Measurements from ENCODE around the gene FADS3. TPM values are rescaled to one million over a fixed set of nuclear protein-coding genes. Genes with fewer than 3 reads are reported as not detected.

FADS3 gene
- total RNA-seq, 1 experiment from 2014 or later: 65.8 TPM

DNA sequence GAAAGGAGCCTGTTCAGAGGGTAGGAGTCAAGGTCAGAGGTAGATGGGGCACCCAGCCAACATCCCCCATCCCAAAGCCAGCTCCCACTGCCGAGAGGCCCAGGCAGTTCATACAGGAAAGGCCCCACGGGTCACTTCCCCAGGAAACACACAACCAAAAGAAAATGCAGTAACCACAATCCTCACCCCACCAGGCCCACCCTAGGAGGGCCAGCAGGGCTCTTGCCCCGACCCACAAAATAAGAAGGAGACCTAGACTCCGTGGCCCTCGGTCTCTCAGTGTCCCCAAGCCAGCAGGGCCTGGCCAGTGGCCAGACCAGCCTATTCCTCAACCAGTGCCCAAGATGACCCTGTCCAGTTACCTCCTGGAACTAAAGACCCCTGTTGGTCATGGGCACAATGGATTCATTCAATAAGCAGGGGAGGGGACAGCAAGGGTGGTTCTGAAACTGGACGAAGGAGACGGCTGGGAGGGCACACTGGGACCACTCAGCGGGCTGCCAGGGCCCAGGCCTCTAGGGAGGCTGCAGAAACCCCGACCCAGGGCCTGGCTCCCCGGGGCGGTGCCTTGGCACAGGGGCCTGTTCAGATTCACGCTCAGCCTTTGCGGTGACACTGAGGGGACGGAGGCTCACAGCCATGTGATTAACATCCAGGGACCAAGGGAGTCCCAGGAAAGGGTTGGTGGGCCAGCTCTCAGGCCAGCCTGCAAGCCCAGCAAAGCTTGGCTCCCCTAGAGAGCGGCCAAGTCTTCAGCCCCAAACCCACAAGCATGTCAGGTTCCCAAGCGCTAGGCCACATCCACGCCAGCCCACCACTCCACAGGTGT is 20.6 kb upstream of the FADS3 start:
- intact Hi-C loops (cut with micrococcal nuclease): no loop called here
- BruUV-seq (replicated peaks): no TSS peak

DNA sequence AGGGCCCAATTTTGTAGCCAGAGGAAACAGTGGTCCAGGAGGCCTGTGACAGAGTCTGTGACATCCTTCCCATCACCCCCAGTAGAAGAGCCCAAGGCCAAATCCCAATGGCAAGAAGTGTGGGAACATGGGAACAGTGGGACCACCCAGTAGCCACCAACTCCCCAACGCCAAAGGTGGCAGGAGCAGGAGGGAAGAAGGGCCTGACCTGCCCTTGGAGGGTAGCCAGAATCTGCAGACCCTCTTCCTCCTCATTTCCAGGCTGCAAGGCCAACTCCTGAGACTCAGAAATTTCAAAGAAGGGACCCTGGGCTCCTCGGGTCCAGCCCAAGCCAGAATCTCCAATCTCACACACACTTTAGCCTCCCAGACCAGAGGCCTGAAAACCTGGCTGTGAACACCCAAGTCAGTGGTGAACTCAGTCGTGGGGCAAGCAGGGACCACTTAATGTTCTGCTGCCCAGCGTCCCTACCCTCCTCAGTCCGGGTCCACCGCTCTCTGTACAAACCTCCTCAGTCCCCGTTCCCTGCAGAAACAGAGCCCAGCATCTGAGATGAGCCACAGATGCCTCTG is 19.9 kb upstream of the FADS3 start:
- Histone ChIP-seq H3K4me1 (ENCODE audit: control insufficient read depth in 1 of 2, insufficient read depth in 2 of 2, low read length in 2 of 2) (peaks cover 0 to 2% of the 10 kb centered on the region in 2 experiments; a peak in 2 of 4 replicates), H3K4me3 (replicated peaks in 1 of 2; ENCODE audit: low read depth in 1 of 2, low read length in 2 of 2) (no peak overlapping the region), H3K27ac (ENCODE audit: low read depth, low read length) (no peak overlapping the region), H3K9me3 (ENCODE audit: control insufficient read depth in 1 of 2, insufficient read depth in 1 of 2, low read depth in 1 of 2, low read length in 2 of 2) (no peaks in the 10 kb centered on the region), H4K20me1 (ENCODE audit: insufficient read depth) (no peaks in the 10 kb centered on the region), H3K79me2 (ENCODE audit: insufficient read depth, low read length) (no peaks in the 10 kb centered on the region), H3K27me3 (ENCODE audit: insufficient read depth, low read length) (no peaks in the 10 kb centered on the region), H3K36me3 (ENCODE audit: control insufficient read depth in 1 of 2, insufficient read depth in 2 of 2, low read length in 2 of 2) (no peaks in the 10 kb centered on the region), H2AFZ (ENCODE audit: low read depth, low read length, poor library complexity, severe bottlenecking) (no peak overlapping the region), H3K9ac (ENCODE audit: low read length) (no peak overlapping the region), H3K9me2 (ENCODE audit: insufficient read depth) (no peaks in the 10 kb centered on the region), H3K4me2 (ENCODE audit: low read length) (no peak overlapping the region)
- ATAC-seq (no peak), DNase-seq (ENCODE audit: low read depth, low spot score) (no peak)
- BruUV-seq (replicated peaks): no TSS peak
- POLR2A ChIA-PET: no interaction called here
- RAD21 ChIA-PET (ENCODE audit: low non-redundant PET in 1 of 2, low total read pairs in 2 of 2, uncharacterized antibody in 2 of 2, unreplicated experiment in 2 of 2): no interaction called here
- CTCF ChIA-PET: no interaction called here
- intact Hi-C loops (cut with micrococcal nuclease): no loop called here
- no peak for TF ChIP-seq ZNF274 (IDR thresholded peaks at IDR 0.05; ENCODE audit: low read depth, low read length)
- TF ChIP-seq, protein P1, sequence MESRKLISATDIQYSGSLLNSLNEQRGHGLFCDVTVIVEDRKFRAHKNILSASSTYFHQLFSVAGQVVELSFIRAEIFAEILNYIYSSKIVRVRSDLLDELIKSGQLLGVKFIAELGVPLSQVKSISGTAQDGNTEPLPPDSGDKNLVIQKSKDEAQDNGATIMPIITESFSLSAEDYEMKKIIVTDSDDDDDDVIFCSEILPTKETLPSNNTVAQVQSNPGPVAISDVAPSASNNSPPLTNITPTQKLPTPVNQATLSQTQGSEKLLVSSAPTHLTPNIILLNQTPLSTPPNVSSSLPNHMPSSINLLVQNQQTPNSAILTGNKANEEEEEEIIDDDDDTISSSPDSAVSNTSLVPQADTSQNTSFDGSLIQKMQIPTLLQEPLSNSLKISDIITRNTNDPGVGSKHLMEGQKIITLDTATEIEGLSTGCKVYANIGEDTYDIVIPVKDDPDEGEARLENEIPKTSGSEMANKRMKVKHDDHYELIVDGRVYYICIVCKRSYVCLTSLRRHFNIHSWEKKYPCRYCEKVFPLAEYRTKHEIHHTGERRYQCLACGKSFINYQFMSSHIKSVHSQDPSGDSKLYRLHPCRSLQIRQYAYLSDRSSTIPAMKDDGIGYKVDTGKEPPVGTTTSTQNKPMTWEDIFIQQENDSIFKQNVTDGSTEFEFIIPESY (IDR thresholded peaks at IDR 0.05; ENCODE audit: extremely low read depth, insufficient replicate concordance, low read length): no peak
- TF ChIP-seq SIN3A (IDR thresholded peaks at IDR 0.05; ENCODE audit: low read depth): no peak
- no peak for TF ChIP-seq JUND (IDR thresholded peaks at IDR 0.05)
- TF ChIP-seq, protein P2, sequence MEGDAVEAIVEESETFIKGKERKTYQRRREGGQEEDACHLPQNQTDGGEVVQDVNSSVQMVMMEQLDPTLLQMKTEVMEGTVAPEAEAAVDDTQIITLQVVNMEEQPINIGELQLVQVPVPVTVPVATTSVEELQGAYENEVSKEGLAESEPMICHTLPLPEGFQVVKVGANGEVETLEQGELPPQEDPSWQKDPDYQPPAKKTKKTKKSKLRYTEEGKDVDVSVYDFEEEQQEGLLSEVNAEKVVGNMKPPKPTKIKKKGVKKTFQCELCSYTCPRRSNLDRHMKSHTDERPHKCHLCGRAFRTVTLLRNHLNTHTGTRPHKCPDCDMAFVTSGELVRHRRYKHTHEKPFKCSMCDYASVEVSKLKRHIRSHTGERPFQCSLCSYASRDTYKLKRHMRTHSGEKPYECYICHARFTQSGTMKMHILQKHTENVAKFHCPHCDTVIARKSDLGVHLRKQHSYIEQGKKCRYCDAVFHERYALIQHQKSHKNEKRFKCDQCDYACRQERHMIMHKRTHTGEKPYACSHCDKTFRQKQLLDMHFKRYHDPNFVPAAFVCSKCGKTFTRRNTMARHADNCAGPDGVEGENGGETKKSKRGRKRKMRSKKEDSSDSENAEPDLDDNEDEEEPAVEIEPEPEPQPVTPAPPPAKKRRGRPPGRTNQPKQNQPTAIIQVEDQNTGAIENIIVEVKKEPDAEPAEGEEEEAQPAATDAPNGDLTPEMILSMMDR (IDR thresholded peaks at IDR 0.05 in 2 of 3, conservative IDR thresholded peaks at IDR 0.05 in 1 of 3; ENCODE audit: borderline replicate concordance in 1 of 3, insufficient read depth in 1 of 3, low read depth in 2 of 3, low read length in 2 of 3): no peak
- no peak for TF ChIP-seq RAD21 (IDR thresholded peaks at IDR 0.05; ENCODE audit: low read depth)
- no peak for TF ChIP-seq POLR2AphosphoS5 (IDR thresholded peaks at IDR 0.05; ENCODE audit: low read depth, low read length)
- no peak for TF ChIP-seq EGR1 (IDR thresholded peaks at IDR 0.05; ENCODE audit: low read depth)
- TF ChIP-seq, protein P3, sequence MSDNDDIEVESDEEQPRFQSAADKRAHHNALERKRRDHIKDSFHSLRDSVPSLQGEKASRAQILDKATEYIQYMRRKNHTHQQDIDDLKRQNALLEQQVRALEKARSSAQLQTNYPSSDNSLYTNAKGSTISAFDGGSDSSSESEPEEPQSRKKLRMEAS (IDR thresholded peaks at IDR 0.05): no peak
- no peak for TF ChIP-seq FOSL1 (IDR thresholded peaks at IDR 0.05; ENCODE audit: low read depth)
- no peak for TF ChIP-seq POLR2A (IDR thresholded peaks at IDR 0.05; ENCODE audit: borderline replicate concordance, extremely low read depth, insufficient read depth, insufficient read length)
- no peak for TF ChIP-seq YY1 (IDR thresholded peaks at IDR 0.05; ENCODE audit: extremely low read depth, insufficient replicate concordance, low read depth, low read length)
- no peak for TF ChIP-seq CEBPB (IDR thresholded peaks at IDR 0.05; ENCODE audit: low read depth)

More for the DNA sequence above, 20.6 kb upstream of the FADS3 start:
- Histone ChIP-seq H3K4me3 (replicated peaks in 1 of 2; ENCODE audit: low read depth in 1 of 2, low read length in 2 of 2) (no peak overlapping the region), H3K79me2 (ENCODE audit: insufficient read depth, low read length) (no peaks in the 10 kb centered on the region), H3K27ac (ENCODE audit: low read depth, low read length) (no peak overlapping the region), H3K9me3 (ENCODE audit: control insufficient read depth in 1 of 2, insufficient read depth in 1 of 2, low read depth in 1 of 2, low read length in 2 of 2) (no peaks in the 10 kb centered on the region), H4K20me1 (ENCODE audit: insufficient read depth) (no peaks in the 10 kb centered on the region), H3K9ac (ENCODE audit: low read length) (no peak overlapping the region), H3K36me3 (ENCODE audit: control insufficient read depth in 1 of 2, insufficient read depth in 2 of 2, low read length in 2 of 2) (no peaks in the 10 kb centered on the region), H3K9me2 (ENCODE audit: insufficient read depth) (no peaks in the 10 kb centered on the region), H3K4me2 (ENCODE audit: low read length) (no peak overlapping the region), H3K4me1 (ENCODE audit: control insufficient read depth in 1 of 2, insufficient read depth in 2 of 2, low read length in 2 of 2) (peaks cover 0 to 7% of the 10 kb centered on the region in 2 experiments; a peak in 2 of 4 replicates), H2AFZ (ENCODE audit: low read depth, low read length, poor library complexity, severe bottlenecking) (no peak overlapping the region), H3K27me3 (ENCODE audit: insufficient read depth, low read length) (no peaks in the 10 kb centered on the region)
- DNase-seq (ENCODE audit: low read depth, low spot score): no peak
- ChIA-PET POLR2A (no interaction called here), CTCF (no interaction called here), RAD21 (ENCODE audit: low non-redundant PET in 1 of 2, low total read pairs in 2 of 2, uncharacterized antibody in 2 of 2, unreplicated experiment in 2 of 2) (no interaction called here)
- no peak for ATAC-seq
- no peak for TF ChIP-seq EZH2phosphoT487 (IDR thresholded peaks at IDR 0.05; ENCODE audit: borderline replicate concordance)
- no peak for TF ChIP-seq ZFX (IDR thresholded peaks at IDR 0.05)
- TF ChIP-seq ELF1 (IDR thresholded peaks at IDR 0.05; ENCODE audit: borderline replicate concordance, low read depth): no peak
- TF ChIP-seq, protein P3 (IDR thresholded peaks at IDR 0.05): no peak
- no peak for TF ChIP-seq EZH2 (IDR thresholded peaks at IDR 0.05)

Measured in HCT116 (cell line).